GM23338 (cell line): ENCODE results near the gene DCPS. TPM values are rescaled to one million over a fixed set of nuclear protein-coding genes. Genes with fewer than 3 reads are reported as not detected.
A peak's percentile ranks its signal among the peaks of the same experiment; 100 is the strongest.
"Not testable (repeated sequence)": the region's sequence is repeated elsewhere in the genome, so short reads cannot be mapped to it uniquely, and the experiment has no call there.

Source experiments
- ATAC-seq: fragments of 200-7000 bp; cut with Tn5 transposase; 3 replicates; pipeline ENCODE4 v1.9.1; 2020
- DNase-seq: peaks from one replicate; pipeline ENCODE4 v3.0.0-alpha.2; 2015; ENCODE audit warnings: low spot score
- H2AFZ ChIP-seq: fragments of 200-600 bp; sonication (generic); 2 replicates; pipeline ENCODE4 v1.8.0; 2016; ENCODE audit warnings: antibody characterized with exemption, mild to moderate bottlenecking, moderate library complexity
- H3F3A ChIP-seq: fragments of 200-600 bp; sonication (generic); replicated peaks from 2 replicates; pipeline ENCODE4 v1.8.0; 2017; ENCODE audit warnings: antibody characterized with exemption, mixed run types, low read depth
- H3K27ac ChIP-seq: fragments of 200-600 bp; sonication (generic); 2 replicates; pipeline ENCODE4 v1.6.1; 2016; ENCODE audit warnings: low read depth
- H3K27me3 ChIP-seq: fragments of 200-600 bp; sonication (generic); 2 replicates; pipeline ENCODE4 v1.8.0; 2016; ENCODE audit warnings: mild to moderate bottlenecking, mixed run types, moderate library complexity; ENCODE audit not compliant: insufficient read depth
- H3K36me3 ChIP-seq: fragments of 200-600 bp; sonication (generic); 2 replicates; pipeline ENCODE4 v1.8.0; 2016; ENCODE audit warnings: mild to moderate bottlenecking; ENCODE audit not compliant: insufficient read depth
- H3K4me1 ChIP-seq: fragments of 200-600 bp; sonication (generic); 2 replicates; pipeline ENCODE4 v1.8.0; 2016; ENCODE audit warnings: mild to moderate bottlenecking, moderate library complexity; ENCODE audit not compliant: insufficient read depth
- H3K4me2 ChIP-seq: fragments of 200-600 bp; sonication (generic); 2 replicates; pipeline ENCODE4 v1.7.1; 2017; ENCODE audit warnings: mixed run types
- H3K4me3 ChIP-seq: fragments of 200-600 bp; sonication (generic); 2 replicates; pipeline ENCODE4 v1.6.1; 2016; ENCODE audit warnings: mixed run types
- H3K79me2 ChIP-seq: fragments of 200-600 bp; sonication (generic); replicated peaks from 2 replicates; pipeline ENCODE4 v1.8.0; 2017; ENCODE audit warnings: mild to moderate bottlenecking; ENCODE audit not compliant: insufficient read depth
- H3K9me2 ChIP-seq: fragments of 200-600 bp; sonication (generic); 2 replicates; pipeline ENCODE4 v1.8.0; 2017; ENCODE audit not compliant: insufficient read depth
- H4K20me1 ChIP-seq: fragments of 200-600 bp; sonication (generic); replicated peaks from 2 replicates; pipeline ENCODE4 v1.8.0; 2017; ENCODE audit warnings: mild to moderate bottlenecking; ENCODE audit not compliant: insufficient read depth
- H3K27ac Mint-ChIP-seq: 2 replicates; pipeline ENCODE4 v1.8.0; 2020; ENCODE audit warnings: inconsistent platforms, mild to moderate bottlenecking, moderate library complexity, mixed read lengths
- H3K27me3 Mint-ChIP-seq: 3 replicates; pipeline ENCODE4 v1.8.0; 2022; ENCODE audit warnings: low read depth, mild to moderate bottlenecking, moderate library complexity, mixed read lengths, inconsistent platforms; ENCODE audit not compliant: insufficient read depth, poor library complexity
- H3K36me3 Mint-ChIP-seq: 3 replicates; pipeline ENCODE4 v1.8.0; 2021; ENCODE audit warnings: low read depth, mild to moderate bottlenecking, inconsistent platforms, moderate library complexity, mixed read lengths
- H3K4me1 Mint-ChIP-seq: 3 replicates; pipeline ENCODE4 v1.8.0; 2020; ENCODE audit warnings: mild to moderate bottlenecking, inconsistent platforms, mixed read lengths
- H3K4me3 Mint-ChIP-seq: 3 replicates; pipeline ENCODE4 v1.8.0; 2021; ENCODE audit warnings: moderate library complexity, mild to moderate bottlenecking, inconsistent platforms, mixed read lengths
- H3K9me3 Mint-ChIP-seq: 3 replicates; pipeline ENCODE4 v1.8.0; 2020; ENCODE audit warnings: moderate library complexity, mild to moderate bottlenecking, inconsistent platforms, mixed read lengths
- CTCF ChIP-seq, 2 experiments: fragments of 200-600 bp in 1 of 2; sonication (generic) in 1 of 2; conservative IDR thresholded peaks; 2 replicates each; pipeline versions ENCODE4 v1.5.1 to v1.6.1; 2016 to 2017; ENCODE audit warnings: antibody characterized with exemption in 2 of 2, low read depth in 2 of 2, mild to moderate bottlenecking in 2 of 2, moderate library complexity in 1 of 2
- NANOG ChIP-seq: IDR thresholded peaks from 2 replicates; pipeline ENCODE4 v1.6.1; 2016; ENCODE audit warnings: antibody characterized with exemption, borderline replicate concordance
- POLR2AphosphoS5 ChIP-seq: IDR thresholded peaks from 2 replicates; pipeline ENCODE4 v1.6.1; 2016; ENCODE audit warnings: antibody characterized with exemption, low read depth
- ZNF114 ChIP-seq: fragments of 250-450 bp; sonication (Bioruptor Pico); IDR thresholded peaks from 2 replicates; pipeline ENCODE4 v1.5.0; 2020; ENCODE audit warnings: mild to moderate bottlenecking, moderate library complexity
- polyA plus RNA-seq: library from polyadenylated mRNA; unstranded; fragments of >200 nt; fragmentation: Nextera tagmentation; extraction: Ambion mirVana; gene quantifications from 2 replicates; pipeline ENCODE4 v1.2.1, GENCODE V29; 2016
- total RNA-seq: library from RNA; depleted of rRNA; stranded (reverse); fragments of >200 nt; shearing (Covaris generic); gene quantifications from 2 replicates; pipeline ENCODE4 v1.2.3, GENCODE V29; 2014
- TF ChIP-seq, protein P1 (sequence below): IDR thresholded peaks from one replicate; pipeline ENCODE4 v1.6.1; 2018; ENCODE audit warnings: antibody characterized with exemption; ENCODE audit not compliant: unreplicated experiment

Gene DCPS
- total and polyA plus RNA-seq, 2 experiments from 2014 or later: 26.8 to 46.4 TPM

DNA sequence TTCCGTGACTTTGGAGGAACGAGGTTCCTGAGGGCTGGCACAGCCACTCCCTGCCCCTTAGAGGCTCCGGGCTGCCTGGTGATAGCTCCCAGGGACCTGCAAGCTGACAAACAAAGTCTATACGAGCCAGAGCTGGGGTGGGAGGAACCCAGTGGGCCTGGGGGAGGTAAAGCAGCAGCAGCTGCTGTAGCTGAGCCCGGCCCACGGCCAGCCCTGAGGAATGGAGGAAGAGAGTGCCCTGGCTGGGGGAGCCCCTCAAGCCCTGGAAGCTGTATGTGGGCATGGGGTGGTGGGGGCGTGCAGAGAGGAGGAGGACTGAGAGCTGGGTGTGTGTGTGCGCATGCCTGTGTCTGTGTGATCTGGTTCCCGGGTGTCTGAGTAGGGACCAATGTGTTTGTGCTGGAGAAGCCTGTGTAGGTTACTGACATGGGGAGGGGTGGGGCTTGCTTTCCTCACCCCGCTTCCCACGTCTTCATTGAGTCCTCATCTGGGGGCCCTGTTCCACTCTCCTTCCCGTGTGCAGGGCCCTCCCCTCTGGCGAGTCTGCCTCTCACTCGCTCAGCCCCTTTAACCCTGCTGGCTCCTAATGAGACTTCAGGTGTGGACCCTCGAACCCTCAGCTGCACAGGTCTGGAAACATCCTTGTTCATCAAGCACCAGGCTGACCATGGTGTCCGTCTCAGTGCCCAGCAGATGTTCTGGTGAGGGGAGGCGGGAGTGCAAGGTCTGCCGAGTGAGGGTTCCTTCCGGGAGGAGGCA, 62.4 kb downstream of the DCPS start (continued):
- TF ChIP-seq, protein P1, sequence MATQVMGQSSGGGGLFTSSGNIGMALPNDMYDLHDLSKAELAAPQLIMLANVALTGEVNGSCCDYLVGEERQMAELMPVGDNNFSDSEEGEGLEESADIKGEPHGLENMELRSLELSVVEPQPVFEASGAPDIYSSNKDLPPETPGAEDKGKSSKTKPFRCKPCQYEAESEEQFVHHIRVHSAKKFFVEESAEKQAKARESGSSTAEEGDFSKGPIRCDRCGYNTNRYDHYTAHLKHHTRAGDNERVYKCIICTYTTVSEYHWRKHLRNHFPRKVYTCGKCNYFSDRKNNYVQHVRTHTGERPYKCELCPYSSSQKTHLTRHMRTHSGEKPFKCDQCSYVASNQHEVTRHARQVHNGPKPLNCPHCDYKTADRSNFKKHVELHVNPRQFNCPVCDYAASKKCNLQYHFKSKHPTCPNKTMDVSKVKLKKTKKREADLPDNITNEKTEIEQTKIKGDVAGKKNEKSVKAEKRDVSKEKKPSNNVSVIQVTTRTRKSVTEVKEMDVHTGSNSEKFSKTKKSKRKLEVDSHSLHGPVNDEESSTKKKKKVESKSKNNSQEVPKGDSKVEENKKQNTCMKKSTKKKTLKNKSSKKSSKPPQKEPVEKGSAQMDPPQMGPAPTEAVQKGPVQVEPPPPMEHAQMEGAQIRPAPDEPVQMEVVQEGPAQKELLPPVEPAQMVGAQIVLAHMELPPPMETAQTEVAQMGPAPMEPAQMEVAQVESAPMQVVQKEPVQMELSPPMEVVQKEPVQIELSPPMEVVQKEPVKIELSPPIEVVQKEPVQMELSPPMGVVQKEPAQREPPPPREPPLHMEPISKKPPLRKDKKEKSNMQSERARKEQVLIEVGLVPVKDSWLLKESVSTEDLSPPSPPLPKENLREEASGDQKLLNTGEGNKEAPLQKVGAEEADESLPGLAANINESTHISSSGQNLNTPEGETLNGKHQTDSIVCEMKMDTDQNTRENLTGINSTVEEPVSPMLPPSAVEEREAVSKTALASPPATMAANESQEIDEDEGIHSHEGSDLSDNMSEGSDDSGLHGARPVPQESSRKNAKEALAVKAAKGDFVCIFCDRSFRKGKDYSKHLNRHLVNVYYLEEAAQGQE: no peak
- TF ChIP-seq ZNF114 (CRISPR knock-in tag) (no peak), CTCF (conservative IDR thresholded peaks at IDR 0.05; ENCODE audit: low read depth in 2 of 2) (no peak), NANOG (no peak), POLR2AphosphoS5 (no peak)

GRCh38 chr11:126366823-126367654, 63.2 kb downstream of the DCPS start:
- H3K9me2 ChIP-seq, H3K36me3 Mint-ChIP-seq, H4K20me1 ChIP-seq, H3F3A ChIP-seq, DNase-seq, H2AFZ ChIP-seq, H3K27me3 Mint-ChIP-seq, H3K27ac Mint-ChIP-seq, H3K36me3 ChIP-seq, H3K4me3 ChIP-seq, H3K4me3 Mint-ChIP-seq, H3K27ac ChIP-seq, H3K9me3 Mint-ChIP-seq, H3K27me3 ChIP-seq, H3K4me2 ChIP-seq: not testable (repeated sequence)
- Histone ChIP-seq H3K4me1 (peaks cover 16% of the 10 kb centered on the region; the same call in 1 of the 2 replicates), H3K79me2 (peaks cover 33% of the 10 kb centered on the region)
- ATAC-seq: peak; percentile 45
- peak; percentile 47 to 65 for TF ChIP-seq CTCF (conservative IDR thresholded peaks at IDR 0.05; ENCODE audit: low read depth in 2 of 2)
- peaks cover 45% of the 10 kb centered on the region for H3K4me1 Mint-ChIP-seq

DNA sequence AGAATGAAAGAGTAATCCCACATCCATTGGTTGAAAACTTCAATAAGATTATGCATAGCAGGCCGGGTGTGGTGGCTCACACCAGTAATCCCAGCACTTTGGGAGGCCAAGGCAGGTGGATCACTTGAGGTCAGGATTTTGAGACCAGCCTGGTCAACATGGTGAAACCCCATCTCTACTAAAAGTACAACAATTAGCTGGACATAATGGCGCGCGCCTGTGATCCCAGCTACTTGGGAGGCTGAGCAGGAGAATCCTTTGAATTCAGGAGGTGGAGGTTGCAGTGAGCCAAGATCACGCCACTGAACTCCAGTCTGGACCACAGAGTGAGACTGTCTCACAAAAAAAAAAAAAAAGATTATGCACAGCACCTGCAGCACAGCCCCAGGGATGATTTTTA, 63.9 kb downstream of the DCPS start:
- not testable (repeated sequence) for H3K4me3 ChIP-seq, H3K9me3 Mint-ChIP-seq, H3K4me3 Mint-ChIP-seq, H3K4me2 ChIP-seq, H3K36me3 ChIP-seq, H3K27me3 Mint-ChIP-seq, H3K27ac Mint-ChIP-seq, DNase-seq, H2AFZ ChIP-seq, ATAC-seq, H3F3A ChIP-seq, H3K27me3 ChIP-seq, H3K9me2 ChIP-seq, H4K20me1 ChIP-seq, H3K36me3 Mint-ChIP-seq, H3K27ac ChIP-seq
- H3K79me2 ChIP-seq: peaks cover 39% of the 10 kb centered on the region
- H3K4me1 Mint-ChIP-seq: peaks cover 41% of the 10 kb centered on the region
- H3K4me1 ChIP-seq: peaks cover 16% of the 10 kb centered on the region; the same call in 1 of the 2 replicates

DNA sequence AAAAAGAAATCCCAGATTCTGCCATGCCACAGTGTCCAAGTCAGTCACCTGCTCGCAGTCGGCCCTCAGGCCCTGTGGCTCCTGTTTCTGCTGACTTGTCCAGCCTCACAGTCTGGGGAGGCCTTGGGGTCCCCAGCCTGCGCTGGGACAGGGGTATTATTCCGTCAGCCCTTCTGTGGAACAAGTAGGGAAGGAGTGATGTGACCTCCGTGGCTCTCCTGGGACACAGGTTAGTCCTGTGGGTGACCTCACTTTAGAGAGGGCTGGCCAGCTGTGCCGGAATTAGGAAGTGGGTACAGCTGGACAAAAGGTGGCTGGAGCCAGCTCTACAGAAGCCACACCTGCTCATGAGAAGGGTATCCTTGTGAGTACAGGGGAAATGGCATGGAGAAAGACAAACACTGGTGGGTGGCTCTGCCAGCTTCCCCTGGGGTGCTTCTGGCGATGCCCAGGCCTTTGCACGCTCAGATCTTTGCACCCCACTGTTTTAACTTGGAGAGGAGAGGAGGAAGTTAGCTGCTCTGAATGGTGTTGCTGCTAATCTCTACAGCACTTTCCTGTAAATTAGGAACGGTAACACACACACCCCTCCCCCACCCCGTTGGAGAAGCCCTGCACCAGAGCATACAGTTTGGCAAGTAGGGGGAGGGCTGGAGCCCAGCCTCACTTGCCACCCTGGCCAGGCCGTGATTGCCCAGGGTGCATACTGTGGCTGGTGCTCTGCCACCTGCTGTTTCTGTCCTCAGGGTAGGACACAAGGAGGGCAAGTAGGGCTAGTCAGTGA, 64.7 kb downstream of the DCPS start:
- H3K9me3 Mint-ChIP-seq, H3F3A ChIP-seq, H3K4me3 ChIP-seq, H3K27me3 ChIP-seq, H3K27me3 Mint-ChIP-seq, H4K20me1 ChIP-seq, H2AFZ ChIP-seq, H3K36me3 ChIP-seq, H3K27ac ChIP-seq, H3K36me3 Mint-ChIP-seq, H3K9me2 ChIP-seq: not testable (repeated sequence)
- Mint-ChIP-seq H3K4me3 (peak overlapping the region; percentile 19; the same call in 1 of the 3 replicates), H3K4me1 (peaks cover 41% of the 10 kb centered on the region), H3K27ac (peak overlapping the region; percentile 83)
- Histone ChIP-seq H3K4me2 (peak overlapping the region; percentile 67; the same call in 1 of the 2 replicates), H3K79me2 (peaks cover 44% of the 10 kb centered on the region), H3K4me1 (peaks cover 20% of the 10 kb centered on the region; the same call in 1 of the 2 replicates)
- peak; percentile 40 for ATAC-seq
- DNase-seq: peak; percentile 59
